IMR-90 (cell line): Measurements from ENCODE around the gene PTPRK. TPM values are rescaled to one million over a fixed set of nuclear protein-coding genes. Genes with fewer than 3 reads are reported as not detected.

Experiments used
- ATAC-seq: fragments of 200-7000 bp; cut with Tn5 transposase; 2 replicates; pipeline ENCODE4 v1.9.1; 2020; ENCODE audit warnings: low read depth, mild to moderate bottlenecking, moderate library complexity
- BruUV-seq: library from RNA; stranded (reverse); fragments of 400-500 nt; replicated peaks from 2 replicates; lab custom pipeline; 2021; lab: Mats Ljungman, UMichigan
- CTCF ChIA-PET: fragments of 300-600 bp; formaldehyde crosslinking; extraction: SDS; loops from one replicate; lab custom pipeline; 2021; ENCODE audit warnings: antibody characterized with exemption; lab: Yijun Ruan, JAX
- POLR2A ChIA-PET: fragments of 300-600 bp; sonication (Branson Sonifier 250); formaldehyde crosslinking; loops from one replicate; lab custom pipeline; 2022; ENCODE audit warnings: antibody characterized with exemption; ENCODE audit not compliant: unreplicated experiment; lab: Charles Lee
- DNase-seq: peaks from one replicate; pipeline ENCODE4 v3.0.0; 2013
- H2AFZ ChIP-seq: replicated peaks from 2 replicates; pipeline ENCODE3; 2013; ENCODE audit warnings: low read length, mild to moderate bottlenecking; ENCODE audit not compliant: poor library complexity
- H2AK5ac ChIP-seq: 2 replicates; pipeline ENCODE4 v1.6.1; 2013; ENCODE audit warnings: low read depth, low read length, inconsistent platforms
- H2AK9ac ChIP-seq: replicated peaks from 2 replicates; pipeline ENCODE3; 2013; ENCODE audit warnings: mild to moderate bottlenecking, low read depth, low read length, moderate library complexity; ENCODE audit not compliant: poor library complexity
- H2BK120ac ChIP-seq: 2 replicates; pipeline ENCODE4 v1.6.1; 2013; ENCODE audit warnings: low read depth, low read length, inconsistent platforms
- H2BK15ac ChIP-seq: 3 replicates; pipeline ENCODE4 v1.6.1; 2013; ENCODE audit warnings: low read depth, low read length, inconsistent platforms
- H2BK20ac ChIP-seq: 2 replicates; pipeline ENCODE4 v1.6.1; 2013; ENCODE audit warnings: low read depth, mild to moderate bottlenecking, inconsistent platforms, low read length, moderate library complexity
- H2BK5ac ChIP-seq: 2 replicates; pipeline ENCODE4 v1.6.1; 2013; ENCODE audit warnings: mild to moderate bottlenecking, low read depth, low read length, inconsistent platforms; ENCODE audit not compliant: poor library complexity, severe bottlenecking
- H3K14ac ChIP-seq: replicated peaks from 2 replicates; pipeline ENCODE4 v1.6.1; 2013; ENCODE audit warnings: low read depth, low read length, inconsistent platforms
- H3K18ac ChIP-seq: 2 replicates; pipeline ENCODE4 v1.6.1; 2013; ENCODE audit warnings: low read depth, low read length, control low read depth
- H3K23ac ChIP-seq: 2 replicates; pipeline ENCODE4 v1.6.1; 2013; ENCODE audit warnings: low read depth, low read length, inconsistent platforms
- H3K27ac ChIP-seq: 2 replicates; pipeline ENCODE4 v1.5.1; 2013; ENCODE audit warnings: mild to moderate bottlenecking, control low read depth, low read length; ENCODE audit not compliant: insufficient read depth
- H3K27me3 ChIP-seq: 2 replicates; pipeline ENCODE4 v1.6.1; 2013; ENCODE audit warnings: low read length; ENCODE audit not compliant: control insufficient read depth, insufficient read depth
- H3K36me3 ChIP-seq: 2 replicates; pipeline ENCODE4 v1.6.1; 2013; ENCODE audit warnings: low read length, mixed read lengths; ENCODE audit not compliant: control insufficient read depth, insufficient read depth
- H3K4ac ChIP-seq: 2 replicates; pipeline ENCODE4 v1.6.1; 2013; ENCODE audit warnings: low read depth, low read length, inconsistent platforms
- H3K4me1 ChIP-seq: 2 replicates; pipeline ENCODE4 v1.6.1; 2013; ENCODE audit warnings: low read length, mixed read lengths; ENCODE audit not compliant: control insufficient read depth, insufficient read depth
- H3K4me2 ChIP-seq: 2 replicates; pipeline ENCODE4 v1.6.1; 2013; ENCODE audit warnings: low read depth, mild to moderate bottlenecking, control low read depth, low read length, moderate library complexity
- H3K4me3 ChIP-seq: 2 replicates; pipeline ENCODE4 v1.5.1; 2013; ENCODE audit warnings: low read depth, mild to moderate bottlenecking, control low read depth, low read length, moderate library complexity; ENCODE audit not compliant: insufficient read depth
- H3K56ac ChIP-seq: 2 replicates; pipeline ENCODE4 v1.6.1; 2013; ENCODE audit warnings: low read length, inconsistent platforms; ENCODE audit not compliant: insufficient read depth; ENCODE audit errors: extremely low read depth
- H3K79me1 ChIP-seq, 2 experiments: 2 replicates each; pipeline ENCODE4 v1.6.1; 2013; ENCODE audit warnings: low read length in 2 of 2, inconsistent platforms in 1 of 2, low read depth in 1 of 2
- H3K9ac ChIP-seq: 2 replicates; pipeline ENCODE4 v1.6.1; 2013; ENCODE audit warnings: low read depth, low read length, control low read depth
- H3K9me1 ChIP-seq: 2 replicates; pipeline ENCODE4 v1.6.1; 2013; ENCODE audit warnings: low read length, inconsistent platforms; ENCODE audit not compliant: insufficient read depth
- H3K9me3 ChIP-seq: 2 replicates; pipeline ENCODE4 v1.6.1; 2013; ENCODE audit warnings: low read length; ENCODE audit not compliant: control insufficient read depth, insufficient read depth
- H4K20me1 ChIP-seq: 2 replicates; pipeline ENCODE4 v1.6.1; 2013; ENCODE audit warnings: low read length, inconsistent platforms; ENCODE audit not compliant: insufficient read depth
- H4K5ac ChIP-seq: 2 replicates; pipeline ENCODE4 v1.6.1; 2013; ENCODE audit warnings: mild to moderate bottlenecking, low read depth, low read length, control low read depth
- H4K8ac ChIP-seq, 2 experiments: 2 replicates each; pipeline ENCODE4 v1.6.1; 2013; ENCODE audit warnings: low read depth in 2 of 2, low read length in 2 of 2, control low read depth in 1 of 2, inconsistent platforms in 1 of 2
- H4K91ac ChIP-seq: 2 replicates; pipeline ENCODE4 v1.6.1; 2013; ENCODE audit warnings: low read depth, low read length, inconsistent platforms; ENCODE audit not compliant: insufficient read depth
- BHLHE40 ChIP-seq: fragments of 150-350 bp; IDR thresholded peaks from 2 replicates; pipeline ENCODE4 v1.6.1; 2016; ENCODE audit warnings: mild to moderate bottlenecking, low read depth, low read length
- CEBPB ChIP-seq: IDR thresholded peaks from 2 replicates; pipeline ENCODE4 v1.6.1; 2012; ENCODE audit warnings: low read depth, low read length, improper control_type of control experiment
- CHD1 ChIP-seq: IDR thresholded peaks from 2 replicates; pipeline ENCODE4 v1.6.1; 2012; ENCODE audit warnings: low read depth, low read length, improper control_type of control experiment
- FOS ChIP-seq: fragments of 150-350 bp; IDR thresholded peaks from 2 replicates; pipeline ENCODE4 v1.6.1; 2016; ENCODE audit warnings: low read depth, low read length
- MAFK ChIP-seq: IDR thresholded peaks from 2 replicates; pipeline ENCODE4 v1.6.1; 2012; ENCODE audit warnings: low read depth, low read length, improper control_type of control experiment
- MAZ ChIP-seq: IDR thresholded peaks from 2 replicates; pipeline ENCODE4 v1.6.1; 2012; ENCODE audit warnings: low read depth, mild to moderate bottlenecking, low read length, improper control_type of control experiment, moderate library complexity, borderline replicate concordance
- MXI1 ChIP-seq: IDR thresholded peaks from 2 replicates; pipeline ENCODE4 v1.6.1; 2012; ENCODE audit warnings: low read depth, mild to moderate bottlenecking, low read length, moderate library complexity, borderline replicate concordance
- NFE2L2 ChIP-seq: fragments of 150-350 bp; IDR thresholded peaks from 2 replicates; pipeline ENCODE4 v1.6.1; 2016; ENCODE audit warnings: low read depth, mild to moderate bottlenecking, low read length
- POLR2A ChIP-seq: IDR thresholded peaks from 2 replicates; pipeline ENCODE4 v1.6.1; 2012; ENCODE audit warnings: mild to moderate bottlenecking, low read depth, low read length
- RAD21 ChIP-seq: IDR thresholded peaks from 2 replicates; pipeline ENCODE4 v1.6.1; 2012; ENCODE audit warnings: low read length, improper control_type of control experiment
- RCOR1 ChIP-seq: IDR thresholded peaks from 2 replicates; pipeline ENCODE4 v1.6.1; 2012; ENCODE audit warnings: mild to moderate bottlenecking, low read length, improper control_type of control experiment; ENCODE audit not compliant: insufficient replicate concordance
- RFX5 ChIP-seq: IDR thresholded peaks from 2 replicates; pipeline ENCODE4 v1.8.0; 2012; ENCODE audit warnings: low read depth, mild to moderate bottlenecking, low read length, moderate library complexity
- SMC3 ChIP-seq: fragments of 150-350 bp; IDR thresholded peaks from 2 replicates; pipeline ENCODE4 v1.6.1; 2016; ENCODE audit warnings: low read depth, mild to moderate bottlenecking, antibody characterized with exemption, low read length, moderate library complexity
- WGBS, 2 experiments: methylation state at CpG; one replicate each; pipeline versions ENCODE4 v1.1.5 to v1.1.7; 2013; ENCODE audit warnings: missing lambda C conversion rate in 2 of 2; ENCODE audit not compliant: insufficient read length in 1 of 2; ENCODE audit errors: extremely low coverage in 2 of 2; 5-methylcytosine and 5-hydroxymethylcytosine counted together
- dilution Hi-C: fragments of 300-500 bp; cut with HindIII; formaldehyde crosslinking; loops from one replicate; pipeline ENCODE4 v1.14.3; 2018; ENCODE audit warnings: low sequenced_read_pairs; ENCODE audit not compliant: unreplicated experiment
- in situ Hi-C: fragments of 300-500 bp; cut with MboI; formaldehyde crosslinking; loops from 3 replicates; pipeline ENCODE4 v1.14.3; 2019; ENCODE audit warnings: low sequenced_read_pairs, inconsistent platforms, mixed read lengths
- intact Hi-C: fragments of 100-400 bp; cut with micrococcal nuclease; formaldehyde crosslinking; loops from 2 replicates; pipeline ENCODE4 v1.10.0; 2022
- polyA plus RNA-seq, 3 experiments: library from polyadenylated mRNA; depleted of rRNA; stranded (reverse); fragments of >200 nt; gene quantifications; 2 replicates each; pipeline ENCODE4 v1.2.3, GENCODE V29; 2012; ENCODE audit warnings: low replicate concordance in 1 of 3
- total RNA-seq: library from RNA; depleted of rRNA; stranded (reverse); fragments of >200 nt; gene quantifications from 2 replicates; pipeline ENCODE4 v1.2.3, GENCODE V29; 2012
- TF ChIP-seq, protein P1 (sequence below): fragments of 150-350 bp; IDR thresholded peaks from 2 replicates; pipeline ENCODE4 v1.6.1; 2016; ENCODE audit warnings: low read depth, mild to moderate bottlenecking, low read length, moderate library complexity, borderline replicate concordance
- TF ChIP-seq, protein P2 (sequence below): conservative IDR thresholded peaks from 2 replicates; pipeline ENCODE4 v1.5.1; 2012; ENCODE audit warnings: mild to moderate bottlenecking, low read depth, low read length, improper control_type of control experiment
- TF ChIP-seq, protein P3 (sequence below): fragments of 150-350 bp; IDR thresholded peaks from 2 replicates; pipeline ENCODE4 v1.6.1; 2017; ENCODE audit warnings: mild to moderate bottlenecking, antibody characterized with exemption, low read length, low read depth

PTPRK gene
- total and polyA plus RNA-seq, 2 of the 4 experiments (the other 2 are of a cell fraction), result 18.0 to 80.8 TPM

DNA sequence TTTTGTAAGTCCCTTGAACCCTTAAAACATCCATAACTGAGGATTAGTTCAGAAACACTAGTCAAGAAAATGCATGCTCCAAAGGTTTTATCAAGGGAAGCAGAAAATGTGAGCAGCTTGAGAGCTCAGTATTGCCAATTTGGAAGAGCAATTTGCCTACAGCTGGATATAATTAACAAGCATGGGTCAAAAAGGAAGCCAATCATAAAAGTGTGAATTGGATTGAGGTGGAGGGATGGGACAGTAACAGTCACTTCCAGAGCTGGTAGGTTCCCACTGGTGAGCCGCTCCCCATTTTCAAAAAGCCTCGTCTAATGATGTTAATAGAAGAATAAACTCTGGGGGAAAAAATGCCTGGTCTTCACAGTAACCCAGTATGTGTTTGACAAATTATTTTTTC is 5.0 kb upstream of the PTPRK start:
- no peak overlapping the region for H4K5ac ChIP-seq
- no peak overlapping the region for H3K23ac ChIP-seq
- no peak overlapping the region; the same call in 1 of the 2 replicates for H3K4ac ChIP-seq
- H4K8ac ChIP-seq, result no peak overlapping the region
- no peak for DNase-seq
- H3K4me2 ChIP-seq, result no peak overlapping the region
- no peaks in the 10 kb centered on the region for H3K36me3 ChIP-seq
- no peak overlapping the region for H2AK9ac ChIP-seq
- no peaks in the 10 kb centered on the region for H3K79me1 ChIP-seq
- H4K20me1 ChIP-seq, result no peaks in the 10 kb centered on the region
- no peaks in the 10 kb centered on the region for H3K27me3 ChIP-seq
- ATAC-seq, result no peak
- H3K9me3 ChIP-seq, result no peaks in the 10 kb centered on the region
- POLR2A ChIA-PET, result no interaction called here
- H2AK5ac ChIP-seq, result no peak overlapping the region
- no peak overlapping the region for H2AFZ ChIP-seq
- H2BK5ac ChIP-seq, result no peak overlapping the region
- H3K14ac ChIP-seq, result no peak overlapping the region
- in situ Hi-C loops, result loop anchor here (10.0 kb wide), 1 partner anchor 199 kb away; no protein-coding TSS in a partner anchor
- CTCF ChIA-PET, result no interaction called here
- H2BK20ac ChIP-seq, result no peak overlapping the region; the same call in 1 of the 2 replicates
- H3K27ac ChIP-seq, result no peak overlapping the region
- H3K9ac ChIP-seq, result no peak overlapping the region
- 0 out of 2 replicates have a peak overlapping the region, but pooled peaks have one; percentile 28 for H2BK120ac ChIP-seq
- no peaks in the 10 kb centered on the region for H3K4me1 ChIP-seq
- intact Hi-C loops, result loop anchor here (10.0 kb wide), 1 partner anchor 359 kb away; the partner anchor contains the start of gene LAMA2
- H3K18ac ChIP-seq, result no peak overlapping the region
- BruUV-seq, result no TSS peak
- dilution Hi-C loops, result no loop called here
- H4K91ac ChIP-seq, result no peak overlapping the region
- no CpG with 5 or more reads among the region's 2 CpGs for WGBS, 2 experiments
- H3K4me3 ChIP-seq, result no peak overlapping the region
- no peak overlapping the region for H2BK15ac ChIP-seq
- TF ChIP-seq RAD21 (no peak), SMC3 (no peak), RCOR1 (no peak), POLR2A (no peak), FOS (no peak), MXI1 (no peak), MAFK (no peak), CHD1 (no peak), BHLHE40 (no peak), MAZ (no peak), NFE2L2 (no peak), CEBPB (no peak), RFX5 (no peak)
- TF ChIP-seq, protein P1, sequence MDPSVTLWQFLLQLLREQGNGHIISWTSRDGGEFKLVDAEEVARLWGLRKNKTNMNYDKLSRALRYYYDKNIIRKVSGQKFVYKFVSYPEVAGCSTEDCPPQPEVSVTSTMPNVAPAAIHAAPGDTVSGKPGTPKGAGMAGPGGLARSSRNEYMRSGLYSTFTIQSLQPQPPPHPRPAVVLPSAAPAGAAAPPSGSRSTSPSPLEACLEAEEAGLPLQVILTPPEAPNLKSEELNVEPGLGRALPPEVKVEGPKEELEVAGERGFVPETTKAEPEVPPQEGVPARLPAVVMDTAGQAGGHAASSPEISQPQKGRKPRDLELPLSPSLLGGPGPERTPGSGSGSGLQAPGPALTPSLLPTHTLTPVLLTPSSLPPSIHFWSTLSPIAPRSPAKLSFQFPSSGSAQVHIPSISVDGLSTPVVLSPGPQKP, result no peak
- TF ChIP-seq, protein P2, sequence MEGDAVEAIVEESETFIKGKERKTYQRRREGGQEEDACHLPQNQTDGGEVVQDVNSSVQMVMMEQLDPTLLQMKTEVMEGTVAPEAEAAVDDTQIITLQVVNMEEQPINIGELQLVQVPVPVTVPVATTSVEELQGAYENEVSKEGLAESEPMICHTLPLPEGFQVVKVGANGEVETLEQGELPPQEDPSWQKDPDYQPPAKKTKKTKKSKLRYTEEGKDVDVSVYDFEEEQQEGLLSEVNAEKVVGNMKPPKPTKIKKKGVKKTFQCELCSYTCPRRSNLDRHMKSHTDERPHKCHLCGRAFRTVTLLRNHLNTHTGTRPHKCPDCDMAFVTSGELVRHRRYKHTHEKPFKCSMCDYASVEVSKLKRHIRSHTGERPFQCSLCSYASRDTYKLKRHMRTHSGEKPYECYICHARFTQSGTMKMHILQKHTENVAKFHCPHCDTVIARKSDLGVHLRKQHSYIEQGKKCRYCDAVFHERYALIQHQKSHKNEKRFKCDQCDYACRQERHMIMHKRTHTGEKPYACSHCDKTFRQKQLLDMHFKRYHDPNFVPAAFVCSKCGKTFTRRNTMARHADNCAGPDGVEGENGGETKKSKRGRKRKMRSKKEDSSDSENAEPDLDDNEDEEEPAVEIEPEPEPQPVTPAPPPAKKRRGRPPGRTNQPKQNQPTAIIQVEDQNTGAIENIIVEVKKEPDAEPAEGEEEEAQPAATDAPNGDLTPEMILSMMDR, result no peak
- TF ChIP-seq, protein P3, sequence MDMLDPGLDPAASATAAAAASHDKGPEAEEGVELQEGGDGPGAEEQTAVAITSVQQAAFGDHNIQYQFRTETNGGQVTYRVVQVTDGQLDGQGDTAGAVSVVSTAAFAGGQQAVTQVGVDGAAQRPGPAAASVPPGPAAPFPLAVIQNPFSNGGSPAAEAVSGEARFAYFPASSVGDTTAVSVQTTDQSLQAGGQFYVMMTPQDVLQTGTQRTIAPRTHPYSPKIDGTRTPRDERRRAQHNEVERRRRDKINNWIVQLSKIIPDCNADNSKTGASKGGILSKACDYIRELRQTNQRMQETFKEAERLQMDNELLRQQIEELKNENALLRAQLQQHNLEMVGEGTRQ, result no peak
- no peak overlapping the region for H3K56ac ChIP-seq
- no peaks in the 10 kb centered on the region for H3K9me1 ChIP-seq
